ENCODE data around the gene RAET1E. TPM values are rescaled to one million over a fixed set of nuclear protein-coding genes. Genes with fewer than 3 reads are reported as not detected.
"Not testable (repeated sequence)": the region's sequence is repeated elsewhere in the genome, so short reads cannot be mapped to it uniquely, and the experiment has no call there.

RAET1E gene
- total and polyA plus RNA-seq, 10 donors: 0.04 to 3.4 (median 1.2) TPM

- Histone ChIP-seq H3K27me3 (replicated peaks in 1 of 7) (peaks cover 0 to 5% (median 0%) of the 10 kb centered on the region in 7 donors), H3K4me1 (peaks cover 8 to 36% (median 27%) of the 10 kb centered on the region in 6 donors), H3K36me3 (no peaks in the 10 kb centered on the region), H3K27ac (peak overlapping the region; percentile 55 to 85 (median 82)), H3K9me3 (no peaks in the 10 kb centered on the region), H3K4me3 (peak overlapping the region in 1 of 8 donors; percentile 48)
- 79 to 95% (median 84%) methylated on average over 3 of the region's 3 CpGs for WGBS, 5 donors
- DNase-seq: peak; percentile 43
- TF ChIP-seq POLR2A (IDR thresholded peaks at IDR 0.05) (no peak), POLR2AphosphoS5 (IDR thresholded peaks at IDR 0.05) (no peak)
- TF ChIP-seq, protein P1, sequence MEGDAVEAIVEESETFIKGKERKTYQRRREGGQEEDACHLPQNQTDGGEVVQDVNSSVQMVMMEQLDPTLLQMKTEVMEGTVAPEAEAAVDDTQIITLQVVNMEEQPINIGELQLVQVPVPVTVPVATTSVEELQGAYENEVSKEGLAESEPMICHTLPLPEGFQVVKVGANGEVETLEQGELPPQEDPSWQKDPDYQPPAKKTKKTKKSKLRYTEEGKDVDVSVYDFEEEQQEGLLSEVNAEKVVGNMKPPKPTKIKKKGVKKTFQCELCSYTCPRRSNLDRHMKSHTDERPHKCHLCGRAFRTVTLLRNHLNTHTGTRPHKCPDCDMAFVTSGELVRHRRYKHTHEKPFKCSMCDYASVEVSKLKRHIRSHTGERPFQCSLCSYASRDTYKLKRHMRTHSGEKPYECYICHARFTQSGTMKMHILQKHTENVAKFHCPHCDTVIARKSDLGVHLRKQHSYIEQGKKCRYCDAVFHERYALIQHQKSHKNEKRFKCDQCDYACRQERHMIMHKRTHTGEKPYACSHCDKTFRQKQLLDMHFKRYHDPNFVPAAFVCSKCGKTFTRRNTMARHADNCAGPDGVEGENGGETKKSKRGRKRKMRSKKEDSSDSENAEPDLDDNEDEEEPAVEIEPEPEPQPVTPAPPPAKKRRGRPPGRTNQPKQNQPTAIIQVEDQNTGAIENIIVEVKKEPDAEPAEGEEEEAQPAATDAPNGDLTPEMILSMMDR (IDR thresholded peaks at IDR 0.05 in 8 of 11, conservative IDR thresholded peaks at IDR 0.05 in 3 of 11): no peak
- intact Hi-C loops (cut with DNase I; ENCODE audit: low total_unique reads): no loop called here
These were observed 1.4 kb downstream of the RAET1E start for GRCh38 chr6:149896491-149896890.

- Histone ChIP-seq H3K4me1 (peaks cover 8 to 36% (median 27%) of the 10 kb centered on the region in 6 donors), H3K4me3 (no peak overlapping the region), H3K36me3 (no peaks in the 10 kb centered on the region), H3K27ac (peak overlapping the region; percentile 38 to 85 (median 82)), H3K9me3 (no peaks in the 10 kb centered on the region), H3K27me3 (replicated peaks in 1 of 7) (peaks cover 0 to 5% (median 0%) of the 10 kb centered on the region in 7 donors)
- intact Hi-C loops (cut with DNase I; ENCODE audit: low total_unique reads): no loop called here
- peak; percentile 71 for DNase-seq
- no peak for TF ChIP-seq POLR2A (IDR thresholded peaks at IDR 0.05)
- TF ChIP-seq, protein P1 (IDR thresholded peaks at IDR 0.05 in 8 of 11, conservative IDR thresholded peaks at IDR 0.05 in 3 of 11): no peak
- peak in 1 of 3 donors; percentile 75 for TF ChIP-seq POLR2AphosphoS5 (IDR thresholded peaks at IDR 0.05)
- 30 to 47% (median 38%) methylated on average over 5 of the region's 5 CpGs for WGBS, 5 donors
These were observed 2.1 kb downstream of the RAET1E start for GRCh38 chr6:149895833-149896271.

- 49 to 65% (median 57%) methylated on average over 6 to 7 of the region's 7 CpGs for WGBS, 5 donors
- intact Hi-C loops (cut with DNase I; ENCODE audit: low total_unique reads): no loop called here
- no peaks in the 10 kb centered on the region for H3K9me3 ChIP-seq
- H3K27ac ChIP-seq: peak overlapping the region; percentile 38 to 85 (median 82)
- TF ChIP-seq POLR2A (IDR thresholded peaks at IDR 0.05) (no peak), POLR2AphosphoS5 (IDR thresholded peaks at IDR 0.05) (peak in 1 of 3 donors; percentile 44)
- TF ChIP-seq, protein P1 (IDR thresholded peaks at IDR 0.05 in 8 of 11, conservative IDR thresholded peaks at IDR 0.05 in 3 of 11): no peak
- H3K4me3 ChIP-seq: no peak overlapping the region
- peaks cover 8 to 36% (median 27%) of the 10 kb centered on the region in 6 donors for H3K4me1 ChIP-seq
- peaks cover 0 to 5% (median 0%) of the 10 kb centered on the region in 7 donors for H3K27me3 ChIP-seq (replicated peaks in 1 of 7)
- DNase-seq: peak; percentile 75
- H3K36me3 ChIP-seq: no peaks in the 10 kb centered on the region
These were observed 2.8 kb downstream of the RAET1E start for GRCh38 chr6:149895048-149895590.

DNA sequence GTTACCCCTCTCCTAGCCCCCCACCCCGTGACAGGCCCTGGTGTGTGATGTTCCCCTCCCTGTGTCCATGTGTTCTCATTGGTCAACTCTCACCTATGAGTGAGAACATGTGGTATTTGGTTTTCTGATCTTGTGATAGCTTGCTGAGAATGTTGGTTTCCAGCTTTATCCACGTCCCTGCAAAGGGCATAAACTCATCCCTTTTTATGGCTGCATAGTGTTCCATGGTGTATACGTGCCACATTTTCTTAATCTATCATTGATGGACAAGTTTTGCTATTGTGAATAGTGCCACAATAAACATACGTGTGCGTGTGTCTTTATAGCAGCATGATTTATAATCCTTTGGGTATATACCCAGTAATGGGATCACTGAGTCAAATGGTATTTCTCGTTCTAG lies 6.0 kb downstream of the RAET1E start:
- 68 to 93% (median 80%) methylated on average over 6 of the region's 6 CpGs for WGBS, 5 donors
- not testable (repeated sequence) for H3K4me3 ChIP-seq

More for the DNA sequence above, 6.0 kb downstream of the RAET1E start:
- H3K4me1 ChIP-seq: peaks cover 8 to 22% (median 18%) of the 10 kb centered on the region in 6 donors
- H3K9me3 ChIP-seq; H3K36me3 ChIP-seq; intact Hi-C loops (cut with DNase I; ENCODE audit: low total_unique reads); H3K27me3 ChIP-seq (replicated peaks in 1 of 7); DNase-seq; H3K27ac ChIP-seq: not testable (repeated sequence)
